Glomerular endothelial cell (primary cell): Measurements from ENCODE around the gene MAPKAP1. TPM values are rescaled to one million over a fixed set of nuclear protein-coding genes. Genes with fewer than 3 reads are reported as not detected.
"Not testable (repeated sequence)": the region's sequence is repeated elsewhere in the genome, so short reads cannot be mapped to it uniquely, and the experiment has no call there.

Source experiments
- DNase-seq: peaks from one replicate; pipeline ENCODE4 v3.0.0-alpha.2; 2011; ENCODE audit warnings: low read depth, low spot score; ENCODE audit errors: extremely low read depth
- total RNA-seq: library from RNA; depleted of rRNA; stranded (reverse); fragments of >200 nt; gene quantifications from 2 replicates; pipeline ENCODE4 v1.2.3, GENCODE V29; 2015

The MAPKAP1 gene
- total RNA-seq, 1 donor from 2014 or later, result 84.3 TPM

DNA sequence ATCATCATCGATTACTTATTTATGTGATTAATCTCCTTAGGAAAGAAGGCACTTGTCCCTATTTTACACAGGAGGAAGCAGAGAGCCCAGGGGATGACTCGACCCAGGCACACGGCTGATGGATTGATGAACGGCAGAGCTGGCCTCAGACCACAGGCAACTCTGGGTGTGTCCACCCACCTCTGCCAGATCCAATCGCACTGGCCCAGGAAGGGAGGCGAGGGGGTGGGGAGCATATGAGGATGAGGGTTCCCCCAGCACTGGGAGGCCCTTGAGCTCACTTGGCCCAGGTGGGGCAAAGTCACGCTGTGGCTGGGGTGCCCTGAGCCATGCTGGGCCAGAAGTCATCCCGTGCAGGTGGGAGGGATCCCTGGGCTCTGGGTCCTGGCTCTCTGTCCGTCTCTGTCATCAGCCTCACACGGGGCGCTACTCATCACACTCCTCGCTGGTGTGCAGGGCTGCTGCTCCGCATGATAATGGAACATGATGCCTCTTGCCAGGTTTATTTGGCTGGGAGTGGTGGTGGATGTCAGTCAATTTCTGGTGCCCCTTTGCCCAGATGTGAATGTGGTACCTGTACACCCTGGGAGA is 285.3 kb downstream of the MAPKAP1 start:
- DNase-seq, result no peak

DNA sequence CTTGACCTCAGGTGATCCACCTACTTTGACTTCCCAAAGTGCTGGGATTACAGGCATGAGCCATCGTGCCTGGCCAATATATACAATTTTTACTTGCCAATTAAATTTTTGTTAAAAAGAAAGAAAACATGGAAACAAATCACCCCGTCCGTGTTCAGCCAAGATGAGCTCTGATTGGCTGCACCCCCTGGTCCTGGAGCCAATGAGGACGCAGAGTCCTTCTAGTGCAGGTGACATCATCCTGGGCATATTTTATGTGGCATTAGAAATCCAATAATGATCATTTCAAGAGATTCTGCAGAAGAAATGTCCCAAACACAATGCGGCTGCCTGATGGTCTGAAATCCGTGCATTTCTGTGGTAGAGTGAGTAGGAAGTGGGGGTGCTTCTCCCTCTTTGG is 285.8 kb downstream of the MAPKAP1 start:
- no peak for DNase-seq

DNA sequence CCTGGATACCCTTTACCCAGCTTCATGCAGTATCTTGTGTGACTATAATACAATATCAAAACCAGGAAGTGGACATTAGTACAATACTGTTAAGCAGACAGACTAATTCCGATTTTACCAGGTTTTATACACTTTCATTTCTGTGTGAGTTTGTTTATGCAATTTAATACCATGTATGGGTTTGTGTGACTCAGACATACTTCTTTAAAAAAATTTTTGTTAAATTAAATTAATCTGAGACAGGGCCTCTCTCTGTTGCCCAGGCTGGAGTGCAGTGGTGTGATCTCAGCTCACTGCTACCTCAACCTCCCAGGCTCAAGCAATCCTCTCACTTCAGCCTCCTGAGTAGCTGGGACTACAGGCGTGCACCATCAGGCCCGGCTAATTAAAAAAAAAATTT is 288.6 kb downstream of the MAPKAP1 start:
- no peak for DNase-seq

DNA sequence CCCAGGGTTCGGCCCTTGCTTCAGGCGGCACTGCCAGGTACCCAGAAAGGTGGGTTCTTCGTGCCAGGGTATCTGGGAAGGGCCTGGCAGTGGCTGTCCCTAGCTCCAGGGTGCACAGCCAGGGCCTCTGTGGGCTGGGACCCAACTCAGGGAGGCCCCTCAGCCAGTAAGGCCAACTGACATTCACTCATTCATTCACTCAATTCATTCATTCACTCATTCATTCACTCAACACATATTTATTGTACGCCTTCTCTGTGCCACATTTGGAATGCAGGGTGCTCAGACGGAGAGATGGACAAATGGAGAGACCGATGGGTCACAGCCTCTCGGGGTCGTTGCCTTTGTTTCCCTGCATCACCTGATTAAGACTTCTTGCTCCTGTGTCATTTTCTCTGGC is 290.5 kb downstream of the MAPKAP1 start:
- no peak for DNase-seq

DNA sequence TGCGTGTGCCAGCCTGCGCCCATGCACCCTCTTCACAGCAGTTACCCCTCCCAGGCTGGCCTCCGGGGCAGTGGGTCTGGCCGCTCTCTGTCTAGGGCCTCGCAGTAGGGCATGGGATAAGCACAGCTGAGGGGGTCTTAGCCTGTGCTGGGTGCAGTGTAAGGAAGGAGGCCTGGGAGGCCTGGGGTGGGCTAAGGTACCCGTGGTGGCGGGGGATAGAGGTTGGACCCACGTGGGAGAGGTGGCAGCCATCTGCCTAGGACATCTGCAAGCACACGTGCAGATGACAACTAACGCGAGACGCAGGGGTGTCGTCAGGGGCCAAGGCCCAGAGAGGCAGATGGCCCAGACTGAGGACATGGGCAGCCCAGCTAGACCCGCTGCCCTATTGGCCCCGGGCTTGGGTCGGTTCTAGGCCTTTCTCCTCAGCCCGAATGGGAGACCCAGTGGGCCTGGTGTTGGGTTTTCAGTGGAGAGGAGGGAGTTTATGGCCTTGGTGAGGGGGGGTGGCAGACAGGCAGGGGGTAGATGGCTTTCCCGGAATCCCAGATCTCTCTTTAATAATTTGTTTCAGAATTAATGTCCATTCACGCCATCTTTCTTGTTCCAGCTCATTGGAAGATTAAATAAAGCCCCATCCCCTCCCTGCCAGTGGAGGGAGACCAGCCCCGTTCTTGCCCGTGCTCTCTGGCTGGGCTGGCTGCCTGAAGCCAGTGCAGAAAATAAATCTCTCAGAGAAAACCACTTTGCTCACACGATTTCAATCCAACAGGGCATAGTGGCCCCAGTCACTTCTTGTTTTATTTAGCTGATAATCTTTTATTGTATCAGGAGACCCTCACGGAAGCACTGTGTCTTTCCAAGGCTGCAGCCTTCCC is 291.2 kb downstream of the MAPKAP1 start:
- DNase-seq, result no peak

DNA sequence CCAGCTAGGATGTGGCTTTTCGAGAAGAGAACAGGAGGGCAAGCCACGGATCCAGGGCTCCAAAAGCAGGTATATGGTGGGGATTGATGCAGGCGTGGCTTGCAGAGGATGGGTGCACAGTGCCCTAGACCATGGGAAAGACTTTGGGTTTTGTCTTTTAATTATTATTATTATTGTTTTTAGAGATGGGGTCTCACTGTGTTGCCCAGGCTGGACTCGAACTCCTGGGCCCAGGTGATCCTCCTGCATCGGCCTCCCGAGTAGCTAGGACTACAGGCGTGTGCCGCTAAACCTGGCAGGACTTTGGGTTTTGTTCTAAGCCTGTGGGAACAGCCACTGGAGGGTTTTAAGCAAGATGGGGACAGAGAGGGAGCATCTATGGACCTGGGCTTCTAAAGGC is 293.4 kb downstream of the MAPKAP1 start:
- DNase-seq, result no peak

DNA sequence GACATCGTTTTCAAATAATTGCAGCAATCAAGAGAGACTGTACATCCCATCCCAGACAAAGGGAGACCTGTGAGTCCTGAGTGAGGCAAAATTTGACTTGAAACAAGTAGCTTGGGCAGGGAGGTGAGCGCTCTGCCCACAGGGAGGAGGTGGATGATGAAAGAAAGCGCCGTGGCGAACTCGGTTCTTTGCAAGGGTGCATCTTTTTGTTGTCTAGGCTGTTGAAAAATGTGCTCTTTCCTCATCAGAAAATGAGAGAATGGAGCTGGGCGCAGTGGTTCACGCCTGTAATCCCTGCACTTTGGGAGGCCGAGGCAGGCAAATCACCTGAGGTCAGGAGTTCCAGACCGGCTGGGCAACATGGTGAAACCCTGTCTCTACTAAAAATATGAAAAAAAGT is 294.8 kb downstream of the MAPKAP1 start:
- DNase-seq, result no peak

DNA sequence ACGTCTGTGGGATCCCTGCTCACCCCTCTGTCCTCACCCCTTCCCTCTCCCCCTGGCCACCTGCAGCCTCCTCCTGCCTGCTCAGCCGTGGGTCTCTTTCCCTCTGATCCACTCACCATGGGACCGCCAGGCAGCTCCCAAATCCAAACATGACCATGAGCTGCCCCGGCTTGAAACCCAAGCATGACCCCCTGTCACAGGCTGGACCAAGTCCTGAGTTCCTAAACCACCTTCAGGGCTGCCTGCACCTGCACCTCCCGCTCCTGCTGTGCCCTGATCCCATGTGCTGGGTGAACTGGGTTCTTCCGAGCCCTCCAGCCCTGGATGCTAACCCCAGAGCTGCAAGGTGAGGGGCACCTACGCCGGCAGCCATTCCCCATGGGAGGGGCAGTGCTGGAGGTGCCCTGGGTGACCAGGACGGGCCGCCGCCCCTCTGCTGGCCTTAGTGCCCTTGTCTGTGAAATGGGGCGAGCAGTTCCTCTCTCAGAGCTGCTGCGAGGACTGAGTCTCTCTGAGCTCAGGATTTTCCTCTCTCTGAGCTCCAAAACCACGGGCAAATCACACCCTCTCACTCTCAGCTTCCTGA is 295.7 kb downstream of the MAPKAP1 start:
- no peak for DNase-seq

DNA sequence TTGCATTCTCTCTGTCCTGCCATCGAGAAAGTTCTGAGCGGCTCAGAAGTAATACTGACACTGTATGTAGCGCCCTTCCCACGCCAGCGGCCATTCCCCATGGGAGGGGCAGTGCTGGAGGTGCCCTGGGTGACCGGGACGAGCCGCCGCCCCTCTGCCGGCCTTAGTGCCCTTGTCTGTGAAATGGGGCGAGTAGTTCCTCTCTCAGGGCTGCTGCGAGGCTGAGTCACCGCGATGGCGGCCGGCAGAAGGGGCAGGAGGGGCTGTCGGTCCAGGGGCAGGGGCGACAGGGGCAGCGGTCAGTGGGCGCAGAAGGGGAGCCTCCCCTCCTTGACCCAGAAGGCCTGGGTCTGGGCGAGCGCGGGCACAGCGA is 296.5 kb downstream of the MAPKAP1 start:
- no peak for DNase-seq

DNA sequence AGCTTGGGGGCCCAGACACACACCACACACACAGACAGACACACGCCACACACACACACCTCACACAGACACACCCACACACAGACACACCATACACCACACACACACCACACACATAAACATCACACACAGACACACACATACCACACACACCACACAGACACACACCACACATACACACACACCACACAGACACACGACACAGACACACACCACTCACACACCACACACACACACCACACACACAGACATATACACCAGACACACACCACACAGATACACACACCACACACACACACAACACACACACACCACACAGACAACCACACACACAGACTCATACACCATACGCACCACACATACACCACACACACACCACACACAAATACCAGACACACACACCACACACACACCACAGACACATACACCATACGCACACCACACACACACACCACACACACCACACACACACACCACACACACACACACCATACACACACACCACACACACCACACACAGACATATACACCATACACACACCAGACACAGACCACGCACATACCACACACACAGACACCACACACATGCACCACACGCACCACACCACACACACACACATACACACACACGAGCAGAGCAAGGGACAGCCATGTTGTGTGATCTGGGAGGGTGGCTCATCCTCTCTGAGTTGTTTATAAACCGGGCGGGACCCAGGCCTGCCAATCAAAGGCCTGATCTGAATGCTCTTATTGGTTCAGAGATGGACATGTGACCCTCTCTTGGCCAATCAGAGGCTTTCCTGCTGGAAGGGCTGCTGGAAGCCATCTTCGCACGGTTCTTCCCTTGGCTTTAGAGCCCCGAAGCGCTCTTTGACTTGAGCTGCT is 297.1 kb downstream of the MAPKAP1 start:
- no peak for DNase-seq

DNA sequence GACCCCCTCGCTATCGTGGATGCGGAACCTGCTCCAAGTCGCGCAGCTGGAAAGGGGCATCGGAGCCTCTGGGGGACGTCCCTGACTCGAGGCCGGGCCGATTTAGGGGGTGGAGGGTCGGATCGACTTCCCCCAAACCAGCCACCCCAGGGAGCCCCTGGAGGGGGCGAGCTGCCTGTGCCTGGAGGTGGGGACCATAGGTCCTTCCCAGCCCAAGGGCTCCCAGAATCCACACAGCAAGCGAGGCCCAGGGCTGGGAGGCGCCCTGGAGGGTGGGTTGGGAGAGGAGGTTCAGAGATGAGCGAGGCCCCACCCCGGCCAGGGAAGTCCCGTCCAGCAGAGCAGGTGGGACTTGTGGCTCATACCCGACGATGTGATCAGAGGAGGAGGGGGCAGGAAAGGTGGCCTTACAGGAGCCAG is 297.8 kb downstream of the MAPKAP1 start:
- no peak for DNase-seq

DNA sequence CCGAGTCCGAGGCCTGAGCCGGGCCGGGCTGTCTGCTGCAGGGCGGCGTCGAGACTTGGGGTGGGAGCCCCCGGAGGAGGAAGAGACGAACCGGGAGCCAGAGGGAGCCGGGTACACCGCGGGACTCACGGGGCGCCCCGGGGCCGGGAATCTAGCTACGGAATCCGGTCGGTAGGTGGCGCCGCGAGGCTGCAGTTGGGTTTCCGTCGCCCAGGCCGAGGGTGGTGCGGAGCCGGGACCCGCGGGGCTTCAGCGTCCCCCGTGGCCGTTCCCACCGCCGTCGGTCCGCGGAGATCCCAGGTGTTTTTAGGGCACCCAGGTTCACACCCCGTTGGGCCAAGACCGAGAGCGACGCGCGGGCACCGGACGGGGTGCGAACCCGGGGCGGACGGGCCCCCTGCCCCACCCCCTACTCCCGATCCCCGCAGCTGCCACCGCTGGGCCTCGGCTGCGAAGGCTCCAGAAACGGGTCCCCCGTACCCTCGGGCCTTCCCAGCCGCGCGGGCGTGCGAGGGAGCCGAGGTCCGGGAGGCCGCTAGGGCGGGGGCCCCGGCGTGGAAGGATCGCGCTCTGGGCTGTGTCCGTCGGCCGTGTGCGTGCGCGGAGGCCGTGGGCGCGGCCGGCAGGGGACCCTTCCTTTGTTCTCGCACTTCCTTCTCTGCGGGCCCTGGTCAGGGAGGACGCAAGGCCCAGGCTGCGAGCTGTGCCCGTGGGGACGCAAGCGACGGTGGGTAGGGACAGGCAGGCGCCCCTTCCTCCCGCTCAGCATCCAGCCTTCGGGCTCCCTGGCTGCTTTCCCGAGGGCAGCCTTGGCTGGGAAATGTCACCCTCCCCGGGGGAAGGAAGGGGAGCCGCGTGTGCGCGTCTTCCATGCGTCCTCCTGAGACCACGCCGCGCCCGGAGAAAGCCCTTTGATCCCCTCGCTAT is 298.8 kb downstream of the MAPKAP1 start:
- peak; percentile 20 for DNase-seq

DNA sequence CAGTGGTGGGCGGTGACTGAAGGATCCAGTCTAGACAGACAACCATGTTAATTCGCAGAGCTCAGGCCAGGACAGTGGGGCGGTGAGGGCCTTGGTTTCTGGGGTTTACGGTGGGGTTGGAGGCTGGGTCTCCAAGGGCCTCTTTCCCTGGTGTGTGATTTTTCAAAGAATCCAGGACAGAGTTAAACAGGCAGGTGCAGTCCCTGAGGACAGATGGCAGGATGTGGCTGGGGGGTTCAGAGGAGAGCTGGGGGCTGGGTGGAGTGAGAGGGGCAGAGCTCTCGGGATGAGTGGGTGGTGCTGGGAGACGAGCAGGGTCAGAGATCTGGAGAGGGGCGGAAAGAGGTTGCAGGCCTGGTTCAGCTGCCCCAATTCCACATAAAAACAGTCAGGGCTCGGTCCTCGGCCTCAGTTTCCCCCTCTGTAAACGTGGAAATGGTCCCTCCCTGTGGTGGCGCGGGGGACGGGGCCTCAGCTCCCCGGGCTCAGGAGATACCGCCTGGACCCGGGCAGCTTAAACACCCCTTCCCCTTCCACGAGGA is 299.5 kb downstream of the MAPKAP1 start:
- DNase-seq, result no peak

DNA sequence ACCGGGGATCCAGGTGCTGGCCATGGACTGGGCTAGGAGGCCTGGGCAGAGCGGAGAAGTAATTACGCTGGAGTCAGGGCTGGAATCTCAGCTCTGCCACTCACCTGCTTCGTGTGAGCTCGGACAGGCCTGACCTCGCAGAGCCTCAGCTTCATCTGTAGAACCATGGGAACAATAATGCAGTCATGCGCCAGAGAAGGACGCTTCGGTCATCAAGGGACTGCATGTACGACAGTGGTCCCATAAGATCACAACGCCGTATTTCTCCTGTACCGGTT is 300.3 kb downstream of the MAPKAP1 start:
- DNase-seq, result no peak

DNA sequence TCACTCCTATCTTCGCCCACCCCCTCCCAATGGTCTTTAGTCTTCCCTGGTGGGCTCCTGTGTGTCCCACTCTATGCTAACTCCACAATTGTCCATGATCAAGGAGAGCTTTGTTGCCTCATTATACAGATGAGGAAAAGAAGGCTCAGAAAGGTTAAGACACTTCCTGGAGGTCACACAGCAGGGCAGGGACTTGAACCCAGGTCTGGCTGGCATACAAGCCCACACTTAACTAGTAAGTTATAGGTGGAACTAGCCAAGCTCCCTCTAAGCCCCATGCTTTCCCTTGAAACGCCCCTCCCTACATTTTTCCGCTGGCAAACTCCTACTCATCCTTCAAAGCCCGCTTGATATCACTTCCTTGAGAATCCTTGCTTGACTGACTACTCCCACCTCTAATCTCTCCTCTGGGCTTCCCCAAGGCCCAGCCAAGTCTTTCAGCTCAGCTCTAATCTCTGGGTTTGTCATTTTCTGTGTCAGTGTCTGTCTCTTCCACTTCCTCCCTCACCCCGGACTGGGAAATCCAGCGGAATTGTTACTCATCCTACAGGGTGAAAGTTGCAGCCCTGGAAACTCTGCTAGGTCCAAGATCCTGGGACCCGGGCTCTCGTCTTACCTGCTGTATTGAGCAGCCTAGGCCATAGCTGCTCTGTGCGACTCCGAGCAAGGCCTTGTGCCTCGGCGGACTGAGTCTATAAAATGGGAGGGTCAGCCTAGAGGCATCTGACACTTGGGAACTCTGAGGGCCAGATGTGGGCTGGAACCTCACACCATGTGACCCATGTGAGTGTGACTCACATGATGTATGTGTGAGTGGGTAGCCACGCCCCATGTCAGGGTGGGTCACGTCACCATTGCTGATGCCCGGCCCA is 300.8 kb downstream of the MAPKAP1 start:
- DNase-seq, result no peak

DNA sequence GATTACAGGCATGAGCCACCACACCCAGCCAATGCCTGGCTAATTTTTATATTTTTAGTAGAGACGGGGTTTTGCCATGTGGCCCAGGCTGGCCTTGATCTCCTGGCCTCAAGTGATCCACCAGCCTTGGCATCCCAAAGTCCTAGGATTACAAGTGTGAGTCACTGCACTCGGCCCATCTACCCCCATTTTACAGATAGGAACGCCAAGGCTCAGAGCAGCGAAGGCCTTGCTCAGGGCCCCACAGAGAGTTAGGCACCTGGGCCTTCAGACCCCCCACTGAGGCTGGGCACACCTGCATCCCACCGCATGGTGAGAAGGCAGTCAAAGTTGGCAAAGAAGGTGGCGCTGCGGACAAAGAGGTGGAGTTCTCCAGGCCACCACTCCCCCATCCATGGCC is 302.3 kb downstream of the MAPKAP1 start:
- DNase-seq, result no peak

DNA sequence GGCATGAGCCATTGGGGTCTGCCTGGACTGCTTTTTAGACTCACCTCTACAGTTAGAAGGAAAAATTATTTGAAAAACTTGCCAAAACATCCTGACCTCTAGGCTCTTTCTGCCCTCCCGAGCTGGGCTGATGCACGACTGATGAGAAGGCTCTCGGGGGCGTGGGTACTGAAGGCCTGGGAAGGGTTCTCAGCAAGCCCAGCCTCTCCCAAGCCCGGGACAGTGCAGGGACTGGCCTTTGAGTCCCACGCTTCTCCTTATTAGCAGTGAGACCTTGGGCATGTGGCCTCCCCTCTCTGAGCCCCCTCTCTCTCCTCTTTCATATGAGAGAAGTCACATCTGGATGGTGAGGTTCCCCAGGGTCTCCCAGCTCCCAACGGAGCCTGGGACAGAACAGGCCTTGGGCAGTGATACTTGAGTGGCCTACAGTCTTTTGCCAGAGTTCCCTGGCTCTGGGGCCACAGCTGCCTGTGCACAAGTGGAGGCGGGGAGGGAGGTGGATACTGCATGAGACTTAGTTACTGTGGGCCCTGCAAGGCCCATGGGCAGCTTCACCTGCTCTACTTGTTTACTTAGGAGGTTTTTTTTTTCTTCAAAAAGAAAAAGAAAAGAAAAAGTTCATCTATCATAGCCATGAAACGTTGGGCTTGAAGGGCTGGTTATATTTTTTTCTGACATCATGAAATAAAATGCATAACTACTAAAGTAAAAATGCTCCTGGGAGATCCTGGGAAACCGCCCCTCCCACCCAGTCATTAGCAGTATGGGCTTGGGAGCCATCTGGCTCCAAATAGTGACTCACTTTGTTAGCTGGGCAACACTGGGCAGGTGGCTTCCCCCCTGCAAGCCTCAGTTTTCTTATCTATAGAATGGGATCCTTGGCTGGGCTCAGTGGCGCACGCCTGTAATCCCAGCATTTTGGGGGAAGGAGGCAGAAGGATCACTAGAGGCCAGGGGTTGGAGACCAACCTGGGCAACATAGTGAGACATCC is 306.0 kb downstream of the MAPKAP1 start:
- no peak for DNase-seq

DNA sequence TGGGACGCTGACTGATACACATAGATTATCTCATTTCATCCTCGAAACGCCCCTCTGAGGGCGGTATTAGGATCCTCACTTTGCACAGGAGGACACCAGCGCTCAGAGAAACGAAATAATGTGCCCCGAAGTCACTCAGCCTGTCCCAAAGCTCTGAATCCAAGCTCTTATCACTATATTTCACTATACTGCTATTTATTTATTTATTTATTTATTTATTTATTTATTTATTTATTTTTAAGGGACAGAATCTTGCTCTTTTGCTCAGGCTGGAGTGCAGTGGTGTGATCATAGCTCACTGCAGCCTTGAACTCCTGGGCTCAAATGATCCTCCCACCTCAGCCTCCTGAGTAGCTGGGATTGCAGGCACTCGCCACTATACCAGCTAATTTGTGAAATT is 306.8 kb downstream of the MAPKAP1 start:
- not testable (repeated sequence) for DNase-seq
